GM23248 (cell line): ENCODE results near the gene CHST3. TPM values are rescaled to one million over a fixed set of nuclear protein-coding genes. Genes with fewer than 3 reads are reported as not detected.

Experiments
- DNase-seq: peaks from one replicate; pipeline ENCODE4 v3.0.0-alpha.2; 2015
- H2AFZ ChIP-seq: fragments of 200-600 bp; sonication (generic); 2 replicates; pipeline ENCODE4 v1.6.1; 2016; ENCODE audit warnings: antibody characterized with exemption
- H3F3A ChIP-seq: fragments of 200-600 bp; sonication (generic); 2 replicates; pipeline ENCODE4 v1.6.1; 2016; ENCODE audit warnings: mild to moderate bottlenecking, antibody characterized with exemption, mixed run types; ENCODE audit not compliant: insufficient read depth
- H3K27ac ChIP-seq: fragments of 200-600 bp; sonication (generic); 2 replicates; pipeline ENCODE4 v1.5.1; 2016; ENCODE audit warnings: mild to moderate bottlenecking
- H3K27me3 ChIP-seq: fragments of 200-600 bp; sonication (generic); replicated peaks from 2 replicates; pipeline ENCODE4 v1.6.1; 2016; ENCODE audit warnings: mild to moderate bottlenecking; ENCODE audit not compliant: insufficient read depth
- H3K36me3 ChIP-seq: fragments of 200-600 bp; sonication (generic); 2 replicates; pipeline ENCODE4 v1.6.1; 2016; ENCODE audit warnings: low read depth, mild to moderate bottlenecking
- H3K4me1 ChIP-seq: fragments of 200-600 bp; sonication (generic); 2 replicates; pipeline ENCODE4 v1.6.1; 2016; ENCODE audit warnings: mild to moderate bottlenecking; ENCODE audit not compliant: insufficient read depth
- H3K4me2 ChIP-seq: fragments of 200-600 bp; sonication (generic); one replicate; pipeline ENCODE4 v1.6.1; 2016; ENCODE audit warnings: mild to moderate bottlenecking; ENCODE audit not compliant: unreplicated experiment
- H3K4me3 ChIP-seq: fragments of 200-600 bp; sonication (generic); 2 replicates; pipeline ENCODE4 v1.5.1; 2016; ENCODE audit warnings: mild to moderate bottlenecking
- H3K79me2 ChIP-seq: fragments of 200-600 bp; sonication (generic); 2 replicates; pipeline ENCODE4 v1.6.1; 2016; ENCODE audit warnings: mild to moderate bottlenecking; ENCODE audit not compliant: insufficient read depth
- H3K9ac ChIP-seq: fragments of 200-600 bp; sonication (generic); 2 replicates; pipeline ENCODE4 v1.6.1; 2016; ENCODE audit warnings: mild to moderate bottlenecking
- H3K9me2 ChIP-seq: fragments of 200-600 bp; sonication (generic); 2 replicates; pipeline ENCODE4 v1.6.1; 2016; ENCODE audit warnings: mixed run types, mild to moderate bottlenecking, moderate library complexity; ENCODE audit not compliant: insufficient read depth
- H3K9me3 ChIP-seq: fragments of 200-600 bp; sonication (generic); one replicate; pipeline ENCODE4 v1.6.1; 2017; ENCODE audit warnings: low read depth
- H4K20me1 ChIP-seq: fragments of 200-600 bp; sonication (generic); 2 replicates; pipeline ENCODE4 v1.6.0; 2016; ENCODE audit not compliant: insufficient read depth
- EZH2 ChIP-seq: fragments of 200-600 bp; sonication (generic); IDR thresholded peaks from 2 replicates; pipeline ENCODE4 v1.6.1; 2018; ENCODE audit warnings: antibody characterized with exemption, mild to moderate bottlenecking; ENCODE audit not compliant: insufficient read depth, poor library complexity, severe bottlenecking
- EZH2phosphoT487 ChIP-seq: fragments of 200-600 bp; sonication (generic); IDR thresholded peaks from 2 replicates; pipeline ENCODE4 v1.6.1; 2018; ENCODE audit warnings: antibody characterized with exemption, moderate library complexity, mild to moderate bottlenecking, low read depth; ENCODE audit not compliant: insufficient read depth
- WGBS, 2 experiments: methylation state at CpG; one replicate each; pipeline ENCODE4 v1.1.6; 2015 to 2017; ENCODE audit warnings: low lambda C conversion rate in 2 of 2, low coverage in 1 of 2; ENCODE audit errors: missing lambda C conversion rate in 2 of 2; 5-methylcytosine and 5-hydroxymethylcytosine counted together
- in situ Hi-C: fragments of 300-500 bp; cut with MboI; formaldehyde crosslinking; loops from 2 replicates; pipeline ENCODE4 v1.15.0; 2020
- polyA plus RNA-seq: library from polyadenylated mRNA; unstranded; fragments of >200 nt; fragmentation: Nextera tagmentation; extraction: Ambion mirVana; gene quantifications from 2 replicates; pipeline ENCODE4 v1.2.1, GENCODE V29; 2016
- total RNA-seq: library from RNA; depleted of rRNA; stranded (reverse); fragments of >200 nt; shearing (Covaris generic); gene quantifications from 2 replicates; pipeline ENCODE4 v1.2.3, GENCODE V29; 2014

Gene CHST3
- total and polyA plus RNA-seq, 2 experiments from 2014 or later, result 10.7 to 42.2 TPM

DNA sequence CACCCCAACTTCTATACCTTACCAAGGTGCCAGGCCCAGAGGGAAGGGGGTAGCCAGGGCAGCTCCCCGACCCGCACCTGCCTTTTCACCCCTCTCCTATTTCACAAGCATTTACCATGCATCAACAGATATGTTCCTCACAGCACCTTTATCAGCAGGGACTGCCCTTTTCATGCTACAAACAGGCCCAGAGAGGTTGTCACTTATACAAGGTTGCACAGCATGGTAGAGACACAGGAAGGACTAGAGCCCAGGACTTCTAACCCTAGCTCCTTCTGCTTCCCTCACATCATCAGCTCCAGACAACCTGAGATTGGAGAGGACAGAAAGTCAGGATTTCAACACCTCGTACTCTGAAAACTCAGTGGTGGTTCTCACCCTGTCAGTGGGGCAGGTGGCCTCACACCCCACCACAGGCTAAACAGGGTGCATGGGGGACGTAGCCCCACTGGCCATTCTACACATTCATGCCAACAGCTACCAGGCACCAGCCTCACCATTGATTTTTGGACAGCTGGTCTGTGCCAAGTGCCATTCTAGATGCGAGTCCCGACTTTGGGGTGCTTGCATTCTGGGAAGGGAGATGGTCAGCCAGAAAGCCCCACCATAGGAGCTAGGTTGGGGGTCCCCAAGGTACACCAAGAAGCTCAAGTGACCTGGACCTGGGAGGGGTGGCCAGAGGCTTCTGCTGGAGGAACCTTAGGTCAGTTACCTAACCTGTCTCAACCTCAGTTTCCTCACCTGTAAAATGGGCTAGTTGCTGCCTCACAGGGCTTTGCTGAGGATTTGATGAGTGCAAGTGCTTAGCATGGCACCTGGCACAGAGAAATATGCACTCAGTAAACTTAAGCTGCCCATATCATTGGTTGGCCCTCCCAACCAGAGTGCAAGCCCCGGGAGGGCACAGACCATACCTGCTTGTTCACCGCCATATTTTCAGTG, 38.4 kb downstream of the CHST3 start:
- no peaks in the 10 kb centered on the region for H3K27me3 ChIP-seq
- WGBS, 2 experiments, result 86 to 87% methylated on average over 8 of the region's 8 CpGs
- H3F3A ChIP-seq, result no peaks in the 10 kb centered on the region; the same call in 1 of the 2 replicates
- DNase-seq, result no peak
- in situ Hi-C loops, result no loop called here
- no peaks in the 10 kb centered on the region for H3K36me3 ChIP-seq
- peaks cover 97% of the 10 kb centered on the region for H3K79me2 ChIP-seq
- peaks cover 29% of the 10 kb centered on the region for H3K4me1 ChIP-seq
- no peak overlapping the region for H3K4me2 ChIP-seq
- H3K9ac ChIP-seq, result no peak overlapping the region
- no peak overlapping the region for H3K4me3 ChIP-seq
- no peaks in the 10 kb centered on the region for H3K9me2 ChIP-seq
- H2AFZ ChIP-seq, result no peak overlapping the region
- no peaks in the 10 kb centered on the region for H4K20me1 ChIP-seq
- TF ChIP-seq EZH2 (no peak), EZH2phosphoT487 (no peak)
- H3K9me3 ChIP-seq, result no peaks in the 10 kb centered on the region
- no peak overlapping the region for H3K27ac ChIP-seq

DNA sequence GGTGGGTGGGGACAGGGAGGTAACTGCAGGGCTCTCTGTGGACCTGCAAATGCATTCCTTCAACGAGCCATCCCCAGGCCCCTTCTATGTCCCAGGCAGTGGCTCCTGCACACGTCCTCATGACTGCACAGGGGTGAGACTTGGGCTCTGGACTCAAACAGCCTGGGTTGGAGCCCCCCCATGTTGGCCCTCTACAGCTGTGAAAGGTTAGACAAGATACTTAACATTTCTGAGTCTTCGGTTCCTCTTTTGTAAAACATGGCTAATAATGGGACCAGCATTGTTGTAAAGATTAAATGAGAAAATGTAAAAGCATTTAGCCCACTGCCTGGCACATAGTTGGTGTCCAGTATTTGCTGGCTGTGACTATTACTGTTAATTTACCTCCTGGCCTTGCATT, 41.8 kb downstream of the CHST3 start:
- Histone ChIP-seq H3K27me3 (no peaks in the 10 kb centered on the region), H3K36me3 (peaks cover 11% of the 10 kb centered on the region), H3K9me3 (no peaks in the 10 kb centered on the region), H3K9ac (no peak overlapping the region), H2AFZ (no peak overlapping the region), H3K27ac (no peak overlapping the region), H4K20me1 (no peaks in the 10 kb centered on the region), H3K4me3 (no peak overlapping the region), H3K9me2 (no peaks in the 10 kb centered on the region), H3F3A (peaks cover 21% of the 10 kb centered on the region), H3K4me1 (peaks cover 25% of the 10 kb centered on the region), H3K4me2 (no peak overlapping the region), H3K79me2 (peaks cover 82% of the 10 kb centered on the region)
- no peak for DNase-seq
- TF ChIP-seq EZH2phosphoT487, result no peak
- no peak for TF ChIP-seq EZH2
- in situ Hi-C loops, result no loop called here
- 70 to 87% methylated on average over 3 of the region's 3 CpGs for WGBS, 2 experiments

DNA sequence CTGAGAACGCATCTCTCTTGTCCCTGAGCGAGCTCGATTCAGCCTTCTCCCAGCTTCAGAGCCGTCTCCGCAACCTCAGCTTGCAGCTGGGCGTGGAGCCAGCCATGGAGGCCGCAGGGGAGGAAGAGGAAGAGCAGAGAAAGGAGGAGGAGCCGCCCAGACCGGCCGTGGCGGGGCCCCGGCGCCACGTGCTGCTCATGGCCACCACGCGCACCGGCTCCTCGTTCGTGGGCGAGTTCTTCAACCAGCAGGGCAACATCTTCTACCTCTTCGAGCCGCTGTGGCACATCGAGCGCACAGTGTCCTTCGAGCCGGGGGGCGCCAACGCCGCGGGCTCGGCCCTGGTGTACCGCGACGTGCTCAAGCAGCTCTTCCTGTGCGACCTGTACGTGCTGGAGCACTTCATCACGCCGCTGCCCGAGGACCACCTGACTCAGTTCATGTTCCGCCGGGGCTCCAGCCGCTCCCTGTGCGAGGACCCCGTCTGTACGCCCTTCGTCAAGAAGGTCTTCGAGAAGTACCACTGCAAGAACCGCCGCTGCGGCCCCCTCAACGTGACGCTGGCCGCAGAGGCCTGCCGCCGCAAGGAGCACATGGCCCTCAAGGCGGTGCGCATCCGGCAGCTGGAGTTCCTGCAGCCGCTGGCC, 43.2 kb downstream of the CHST3 start:
- TF ChIP-seq EZH2 (no peak), EZH2phosphoT487 (no peak)

DNA sequence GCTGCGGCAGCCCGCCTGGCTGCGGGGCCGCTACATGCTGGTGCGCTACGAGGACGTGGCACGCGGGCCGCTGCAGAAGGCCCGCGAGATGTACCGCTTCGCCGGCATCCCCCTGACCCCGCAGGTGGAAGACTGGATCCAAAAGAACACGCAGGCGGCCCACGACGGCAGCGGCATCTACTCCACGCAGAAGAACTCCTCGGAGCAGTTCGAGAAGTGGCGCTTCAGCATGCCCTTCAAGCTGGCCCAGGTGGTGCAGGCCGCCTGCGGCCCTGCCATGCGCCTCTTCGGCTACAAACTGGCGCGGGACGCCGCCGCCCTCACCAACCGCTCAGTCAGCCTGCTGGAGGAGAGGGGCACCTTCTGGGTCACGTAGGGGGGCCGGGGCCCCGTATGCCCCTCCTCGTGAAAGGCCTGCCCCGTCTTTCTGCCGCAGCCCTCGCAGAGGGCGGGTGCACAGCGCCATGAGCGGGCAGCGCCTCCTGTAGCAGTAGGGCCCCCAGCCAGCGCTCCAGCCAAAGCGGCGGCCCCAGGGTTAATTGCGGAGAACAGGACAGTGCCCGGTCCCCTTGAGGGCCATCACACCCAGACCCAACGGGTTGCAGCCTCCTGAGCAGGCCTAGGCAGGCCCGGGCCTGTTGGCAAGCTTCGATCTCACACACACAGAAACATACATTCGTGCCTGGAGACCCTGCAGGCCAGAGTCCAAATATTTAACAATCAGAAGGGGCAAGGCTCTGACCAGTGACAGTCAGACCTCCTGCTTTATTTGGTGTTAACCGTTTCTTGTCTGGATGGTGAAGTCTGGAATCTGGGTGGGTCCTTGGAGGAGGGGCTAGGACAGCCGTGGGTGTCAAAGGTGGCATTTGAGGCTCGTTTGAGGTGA, 44.1 kb downstream of the CHST3 start:
- peaks cover 74% of the 10 kb centered on the region for H3K79me2 ChIP-seq
- H3K4me3 ChIP-seq, result no peak overlapping the region
- H2AFZ ChIP-seq, result no peak overlapping the region
- H3K27ac ChIP-seq, result peak overlapping the region; percentile 96
- 82 to 86% methylated on average over 55 to 57 of the region's 58 CpGs for WGBS, 2 experiments
- no peaks in the 10 kb centered on the region for H3K27me3 ChIP-seq
- peak overlapping the region; percentile 76 for H3K9ac ChIP-seq
- peaks cover 12% of the 10 kb centered on the region for H3K36me3 ChIP-seq
- H3F3A ChIP-seq, result peaks cover 23% of the 10 kb centered on the region
- no peaks in the 10 kb centered on the region for H4K20me1 ChIP-seq
- peak overlapping the region; percentile 51 for H3K4me2 ChIP-seq
- H3K4me1 ChIP-seq, result peaks cover 25% of the 10 kb centered on the region
- TF ChIP-seq EZH2, result no peak
- TF ChIP-seq EZH2phosphoT487, result no peak
- H3K9me3 ChIP-seq, result no peaks in the 10 kb centered on the region
- in situ Hi-C loops, result no loop called here
- H3K9me2 ChIP-seq, result no peaks in the 10 kb centered on the region
- no peak for DNase-seq

More for the DNA sequence above, 43.2 kb downstream of the CHST3 start:
- Histone ChIP-seq H3K9ac (no peak overlapping the region), H3K36me3 (peaks cover 12% of the 10 kb centered on the region), H3K27me3 (no peaks in the 10 kb centered on the region), H3K4me1 (peaks cover 25% of the 10 kb centered on the region), H4K20me1 (no peaks in the 10 kb centered on the region), H3K27ac (no peak overlapping the region), H3K4me2 (no peak overlapping the region), H3K79me2 (peaks cover 80% of the 10 kb centered on the region), H3K9me2 (no peaks in the 10 kb centered on the region), H2AFZ (no peak overlapping the region), H3F3A (peaks cover 23% of the 10 kb centered on the region), H3K9me3 (no peaks in the 10 kb centered on the region), H3K4me3 (no peak overlapping the region)
- WGBS, 2 experiments, result 93 to 96% methylated on average over 53 to 59 of the region's 59 CpGs
- in situ Hi-C loops, result no loop called here
- no peak for DNase-seq
